Measurements from ENCODE around the gene UBE2H.

DNA sequence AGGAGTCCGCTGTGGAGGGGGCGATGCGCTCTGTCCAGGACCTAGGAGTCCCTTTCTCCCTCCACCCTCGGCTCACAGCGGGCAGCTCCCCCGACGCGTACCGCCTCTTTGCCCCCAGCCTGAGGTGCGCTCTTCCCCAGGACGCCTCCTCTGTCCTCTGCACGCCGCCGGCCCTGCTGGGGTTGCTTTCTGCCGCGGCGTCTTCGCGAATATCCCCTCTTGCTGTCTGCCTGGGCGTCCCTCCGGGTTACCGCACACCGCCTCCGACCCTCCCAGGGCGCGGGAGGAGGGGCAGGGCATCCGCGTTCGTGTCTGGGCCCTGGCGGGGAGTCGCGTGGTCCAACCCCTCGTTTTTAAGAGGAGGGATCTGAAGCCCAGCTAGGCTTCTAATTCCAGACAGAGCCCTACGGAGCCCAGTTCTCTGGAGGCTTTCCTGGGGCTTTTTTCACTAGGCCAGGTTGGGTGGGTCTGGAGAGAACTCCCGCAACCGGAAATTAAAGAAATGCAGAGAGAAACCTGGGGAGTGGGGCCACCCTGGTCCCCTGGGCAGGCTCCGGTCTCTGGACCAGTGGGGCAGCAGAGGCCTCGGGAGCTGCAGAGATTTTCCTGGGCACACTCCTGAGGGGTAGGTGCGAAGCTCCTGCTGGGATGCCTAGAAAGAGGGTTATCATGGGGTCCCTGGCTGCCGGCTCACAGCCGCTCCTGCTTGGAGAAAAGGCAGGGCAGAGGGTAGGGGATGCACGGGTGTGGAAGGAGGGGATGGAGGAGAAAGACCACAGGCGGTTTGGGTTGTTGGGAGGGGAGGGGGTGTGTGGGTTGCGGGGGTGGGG, 166.9 kb downstream of the UBE2H start:
- no peak for TF ChIP-seq POLR2A (IDR thresholded peaks at IDR 0.05)
- TF ChIP-seq, protein P1, sequence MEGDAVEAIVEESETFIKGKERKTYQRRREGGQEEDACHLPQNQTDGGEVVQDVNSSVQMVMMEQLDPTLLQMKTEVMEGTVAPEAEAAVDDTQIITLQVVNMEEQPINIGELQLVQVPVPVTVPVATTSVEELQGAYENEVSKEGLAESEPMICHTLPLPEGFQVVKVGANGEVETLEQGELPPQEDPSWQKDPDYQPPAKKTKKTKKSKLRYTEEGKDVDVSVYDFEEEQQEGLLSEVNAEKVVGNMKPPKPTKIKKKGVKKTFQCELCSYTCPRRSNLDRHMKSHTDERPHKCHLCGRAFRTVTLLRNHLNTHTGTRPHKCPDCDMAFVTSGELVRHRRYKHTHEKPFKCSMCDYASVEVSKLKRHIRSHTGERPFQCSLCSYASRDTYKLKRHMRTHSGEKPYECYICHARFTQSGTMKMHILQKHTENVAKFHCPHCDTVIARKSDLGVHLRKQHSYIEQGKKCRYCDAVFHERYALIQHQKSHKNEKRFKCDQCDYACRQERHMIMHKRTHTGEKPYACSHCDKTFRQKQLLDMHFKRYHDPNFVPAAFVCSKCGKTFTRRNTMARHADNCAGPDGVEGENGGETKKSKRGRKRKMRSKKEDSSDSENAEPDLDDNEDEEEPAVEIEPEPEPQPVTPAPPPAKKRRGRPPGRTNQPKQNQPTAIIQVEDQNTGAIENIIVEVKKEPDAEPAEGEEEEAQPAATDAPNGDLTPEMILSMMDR (IDR thresholded peaks at IDR 0.05) = no peak
